Neuronal stem cell (in vitro differentiated cells): ENCODE results near the gene SPACA4.

ENCODE experiments used
- DNase-seq: peaks from one replicate; pipeline ENCODE4 v3.0.0-alpha.2; 2013; ENCODE audit warnings: low spot score
- H2AFZ ChIP-seq: one replicate; pipeline ENCODE4 v1.6.1; 2013; ENCODE audit warnings: mild to moderate bottlenecking, low read length, inconsistent platforms
- H2AK5ac ChIP-seq: 2 replicates; pipeline ENCODE4 v1.6.1; 2013; ENCODE audit warnings: low read depth, mild to moderate bottlenecking, inconsistent platforms, low read length, moderate library complexity, mixed read lengths
- H2BK120ac ChIP-seq: 2 replicates; pipeline ENCODE4 v1.6.1; 2013; ENCODE audit warnings: low read depth, mild to moderate bottlenecking, inconsistent platforms, low read length, moderate library complexity, mixed read lengths
- H2BK12ac ChIP-seq: one replicate; pipeline ENCODE4 v1.6.1; 2013; ENCODE audit warnings: low read length, inconsistent platforms
- H2BK15ac ChIP-seq: 2 replicates; pipeline ENCODE4 v1.6.1; 2013; ENCODE audit warnings: mild to moderate bottlenecking, low read length, inconsistent platforms, mixed read lengths
- H2BK5ac ChIP-seq: one replicate; pipeline ENCODE4 v1.6.1; 2013; ENCODE audit warnings: inconsistent platforms, mild to moderate bottlenecking, low read length, moderate library complexity
- H3K14ac ChIP-seq: one replicate; pipeline ENCODE4 v1.6.1; 2013; ENCODE audit warnings: low read length, inconsistent platforms
- H3K18ac ChIP-seq: 2 replicates; pipeline ENCODE4 v1.6.1; 2013; ENCODE audit warnings: low read length, inconsistent platforms
- H3K23ac ChIP-seq: 2 replicates; pipeline ENCODE4 v1.6.1; 2013; ENCODE audit warnings: low read depth, mild to moderate bottlenecking, mixed read lengths, low read length, inconsistent platforms; ENCODE audit not compliant: poor library complexity
- H3K27ac ChIP-seq: replicated peaks from 3 replicates; pipeline ENCODE4 v1.5.1; 2013; ENCODE audit warnings: low read length, inconsistent platforms
- H3K27me3 ChIP-seq, 3 experiments: 2 replicates each; pipeline ENCODE4 v1.6.1; 2013; ENCODE audit warnings: low read length in 3 of 3, mild to moderate bottlenecking in 2 of 3, inconsistent platforms in 1 of 3, low read depth in 1 of 3, mixed read lengths in 1 of 3, moderate library complexity in 1 of 3; ENCODE audit not compliant: control insufficient read depth in 3 of 3, insufficient read depth in 3 of 3
- H3K36me3 ChIP-seq, 2 donors: replicated peaks in 1 of 2; 2 replicates each; pipeline ENCODE4 v1.6.1; 2013; ENCODE audit warnings: low read length in 2 of 2; ENCODE audit not compliant: control insufficient read depth in 2 of 2, insufficient read depth in 2 of 2
- H3K4ac ChIP-seq: 2 replicates; pipeline ENCODE4 v1.6.1; 2013; ENCODE audit warnings: inconsistent platforms, mild to moderate bottlenecking, low read length, moderate library complexity
- H3K4me1 ChIP-seq, 2 donors: 1 replicate in 1 of 2; 2 replicates in 1 of 2; pipeline ENCODE4 v1.6.1; 2013; ENCODE audit warnings: low read length in 2 of 2, low read depth in 1 of 2; ENCODE audit not compliant: control insufficient read depth in 2 of 2, insufficient read depth in 1 of 2
- H3K4me2 ChIP-seq: one replicate; pipeline ENCODE4 v1.6.1; 2013; ENCODE audit warnings: mild to moderate bottlenecking, low read length, inconsistent platforms; ENCODE audit not compliant: insufficient read depth, poor library complexity, severe bottlenecking
- H3K4me3 ChIP-seq, 2 donors: 2 replicates each; pipeline ENCODE4 v1.5.1; 2013; ENCODE audit warnings: low read length in 2 of 2, mild to moderate bottlenecking in 2 of 2, inconsistent platforms in 1 of 2, moderate library complexity in 1 of 2
- H3K79me1 ChIP-seq: one replicate; pipeline ENCODE4 v1.6.1; 2013; ENCODE audit warnings: low read depth, mild to moderate bottlenecking, inconsistent platforms, low read length, moderate library complexity
- H3K9ac ChIP-seq: one replicate; pipeline ENCODE4 v1.6.1; 2013; ENCODE audit warnings: mild to moderate bottlenecking, low read depth, low read length, inconsistent platforms; ENCODE audit not compliant: poor library complexity
- H3K9me3 ChIP-seq, 2 donors: replicated peaks in 1 of 2; 2 replicates each; pipeline versions ENCODE3 to v1.6.1; 2013; ENCODE audit warnings: low read length in 2 of 2, mild to moderate bottlenecking in 2 of 2, inconsistent platforms in 1 of 2, low read depth in 1 of 2, mixed read lengths in 1 of 2, moderate library complexity in 1 of 2; ENCODE audit not compliant: control insufficient read depth in 2 of 2, insufficient read depth in 1 of 2
- H4K8ac ChIP-seq: one replicate; pipeline ENCODE4 v1.6.1; 2013; ENCODE audit warnings: low read depth, mild to moderate bottlenecking, inconsistent platforms, low read length, moderate library complexity
- H4K91ac ChIP-seq: one replicate; pipeline ENCODE4 v1.6.1; 2013; ENCODE audit warnings: low read length, low read depth, mild to moderate bottlenecking, inconsistent platforms; ENCODE audit not compliant: poor library complexity
- WGBS, 2 donors: extraction: QIAGEN DNeasy Blood & Tissue Kit; methylation state at CpG; one replicate each; pipeline ENCODE4 v1.1.7; 2013; ENCODE audit warnings: missing lambda C conversion rate in 2 of 2, mixed read lengths in 1 of 2; ENCODE audit not compliant: insufficient read length in 2 of 2, insufficient replicate concordance in 1 of 2; ENCODE audit errors: extremely low coverage in 2 of 2; 5-methylcytosine and 5-hydroxymethylcytosine counted together

Gene SPACA4

GRCh38 chr19:48615231-48616040 is 8.9 kb downstream of the SPACA4 start:
- Histone ChIP-seq H3K18ac (peak overlapping the region; percentile 52), H2BK5ac (peak overlapping the region; percentile 84), H3K4me2 (no peak overlapping the region), H2BK120ac (no peak overlapping the region), H3K36me3 (peaks cover 27 to 34% of the 10 kb centered on the region in 2 donors), H2AK5ac (peak overlapping the region; percentile 97), H3K14ac (no peak overlapping the region), H3K79me1 (peaks cover 12% of the 10 kb centered on the region), H3K4me1 (peaks cover 8 to 27% of the 10 kb centered on the region in 2 donors), H3K4me3 (no peak overlapping the region), H2BK12ac (no peak overlapping the region), H3K4ac (no peak overlapping the region), H3K9me3 (no peaks in the 10 kb centered on the region), H4K8ac (no peak overlapping the region), H4K91ac (no peak overlapping the region), H3K27ac (peak overlapping the region; percentile 81), H3K27me3 (no peaks in the 10 kb centered on the region), H3K9ac (peak overlapping the region; percentile 72), H2BK15ac (no peak overlapping the region), H2AFZ (no peak overlapping the region), H3K23ac (peak overlapping the region; percentile 67)
- DNase-seq, result no peak
- WGBS, 2 donors, result no CpG with 5 or more reads among the region's 19 CpGs

GRCh38 chr19:48616041-48616436 is 9.5 kb downstream of the SPACA4 start:
- WGBS, 2 donors, result no CpG with 5 or more reads among the region's 16 CpGs
- Histone ChIP-seq H2BK5ac (peak overlapping the region; percentile 84), H3K4me3 (no peak overlapping the region), H2AFZ (no peak overlapping the region), H2BK12ac (no peak overlapping the region), H4K91ac (no peak overlapping the region), H3K14ac (no peak overlapping the region), H3K36me3 (peaks cover 27 to 34% of the 10 kb centered on the region in 2 donors), H3K9ac (peak overlapping the region; percentile 72), H3K4ac (no peak overlapping the region), H3K4me1 (peaks cover 8 to 27% of the 10 kb centered on the region in 2 donors), H3K79me1 (peaks cover 12% of the 10 kb centered on the region), H3K27ac (no peak overlapping the region), H3K4me2 (no peak overlapping the region), H3K9me3 (no peaks in the 10 kb centered on the region), H2BK120ac (no peak overlapping the region), H3K18ac (no peak overlapping the region), H3K27me3 (no peaks in the 10 kb centered on the region), H2BK15ac (no peak overlapping the region), H3K23ac (peak overlapping the region; percentile 67), H4K8ac (no peak overlapping the region), H2AK5ac (no peak overlapping the region)
- no peak for DNase-seq

- Histone ChIP-seq H3K23ac (no peak overlapping the region), H3K4me2 (no peak overlapping the region), H2BK15ac (no peak overlapping the region), H2BK120ac (no peak overlapping the region), H3K9ac (no peak overlapping the region), H3K14ac (no peak overlapping the region), H3K4me1 (peaks cover 8 to 27% of the 10 kb centered on the region in 2 donors), H3K79me1 (peaks cover 12% of the 10 kb centered on the region), H2AFZ (no peak overlapping the region), H2BK12ac (no peak overlapping the region), H3K27me3 (no peaks in the 10 kb centered on the region), H3K4me3 (peak overlapping the region in 1 of 2 donors; percentile 27), H3K27ac (no peak overlapping the region), H3K4ac (no peak overlapping the region), H2AK5ac (no peak overlapping the region), H3K36me3 (peaks cover 27 to 34% of the 10 kb centered on the region in 2 donors), H3K18ac (no peak overlapping the region), H2BK5ac (peak overlapping the region; percentile 84), H4K91ac (no peak overlapping the region), H4K8ac (no peak overlapping the region), H3K9me3 (no peaks in the 10 kb centered on the region)
- WGBS, 2 donors, result no CpG with 5 or more reads among the region's 12 CpGs
- DNase-seq, result no peak
Measured at GRCh38 chr19:48616491-48617056, 10.0 kb downstream of the SPACA4 start.
